Erythroblast (primary cell): ENCODE data around the gene GNAL.

ENCODE experiments used
- GATA1 ChIP-seq: IDR thresholded peaks from 2 replicates; pipeline ENCODE4 v1.6.1; 2011; ENCODE audit warnings: low read depth, mild to moderate bottlenecking, control low read depth, low read length, moderate library complexity
- POLR2A ChIP-seq: IDR thresholded peaks from 2 replicates; pipeline ENCODE4 v1.6.1; 2011; ENCODE audit warnings: mild to moderate bottlenecking, low read length

GRCh38 chr18:11905613-11906012, 216.5 kb downstream of the GNAL start:
- TF ChIP-seq POLR2A (no peak), GATA1 (no peak)
